Skeletal muscle cell (primary cell): ENCODE measurements around the gene EIF2AK2.

Experiments
- DNase-seq: peaks from one replicate; pipeline ENCODE4 v3.0.0-alpha.2; 2010; ENCODE audit warnings: low read depth
- H3K4me3 ChIP-seq: 2 replicates; pipeline ENCODE4 v1.5.1; 2011; ENCODE audit warnings: low read depth, mild to moderate bottlenecking, control low read depth, low read length, moderate library complexity

Gene EIF2AK2

GRCh38 chr2:37110306-37111212 is 46.2 kb downstream of the EIF2AK2 start:
- no peak overlapping the region for H3K4me3 ChIP-seq
- no peak for DNase-seq

GRCh38 chr2:37109523-37109922 is 47.3 kb downstream of the EIF2AK2 start:
- H3K4me3 ChIP-seq: no peak overlapping the region
- no peak for DNase-seq

GRCh38 chr2:37105150-37105549 is 51.6 kb downstream of the EIF2AK2 start:
- DNase-seq: no peak
- no peak overlapping the region for H3K4me3 ChIP-seq

GRCh38 chr2:37104178-37104577 is 52.6 kb downstream of the EIF2AK2 start:
- H3K4me3 ChIP-seq: no peak overlapping the region

GRCh38 chr2:37102588-37102987 is 54.2 kb downstream of the EIF2AK2 start:
- no peak for DNase-seq
- H3K4me3 ChIP-seq: no peak overlapping the region

More at GRCh38 chr2:37104178-37104577, 52.6 kb downstream of the EIF2AK2 start:
- DNase-seq: no peak

- DNase-seq: no peak
- H3K4me3 ChIP-seq: no peak overlapping the region
Observed at GRCh38 chr2:37100054-37100453, 56.7 kb downstream of the EIF2AK2 start.

GRCh38 chr2:37098416-37099118 is 58.2 kb downstream of the EIF2AK2 start:
- H3K4me3 ChIP-seq: no peak overlapping the region
- DNase-seq: no peak

- DNase-seq: no peak
- H3K4me3 ChIP-seq: no peak overlapping the region
Observed at GRCh38 chr2:37096568-37096967, 60.2 kb downstream of the EIF2AK2 start.

- no peak for DNase-seq
- no peak overlapping the region for H3K4me3 ChIP-seq
Observed at GRCh38 chr2:37091873-37092272, 64.9 kb downstream of the EIF2AK2 start.

GRCh38 chr2:37090019-37090477 is 66.7 kb downstream of the EIF2AK2 start:
- DNase-seq: no peak
- H3K4me3 ChIP-seq: no peak overlapping the region

GRCh38 chr2:37085731-37086147 is 71.0 kb downstream of the EIF2AK2 start:
- DNase-seq: peak; percentile 17
- H3K4me3 ChIP-seq: no peak overlapping the region

- H3K4me3 ChIP-seq: peak overlapping the region; percentile 86
- DNase-seq: no peak
Observed at GRCh38 chr2:37084797-37085196, 72.0 kb downstream of the EIF2AK2 start.

GRCh38 chr2:37083873-37084794 is 72.6 kb downstream of the EIF2AK2 start, which contains the start of the genes GPATCH11 and HEATR5B:
Gene GPATCH11 (plus strand): TSS chr2:37084518. CDS start chr2:37088382, 3,864 bp downstream.
Gene HEATR5B (minus strand): TSS chr2:37084372. CDS start chr2:37083414, 958 bp downstream.
- H3K4me3 ChIP-seq: peak within 1 kb of the TSS; percentile 86

GRCh38 chr2:37080689-37081088 is 76.1 kb downstream of the EIF2AK2 start:
- DNase-seq: no peak
- no peak overlapping the region for H3K4me3 ChIP-seq

More at GRCh38 chr2:37083873-37084794, 72.6 kb downstream of the EIF2AK2 start, which contains the start of the genes GPATCH11 and HEATR5B:
- peak; percentile 83 for DNase-seq

- no peak for DNase-seq
- no peak overlapping the region for H3K4me3 ChIP-seq
Observed at GRCh38 chr2:37080266-37080665, 76.5 kb downstream of the EIF2AK2 start.

- no peak for DNase-seq
- no peak overlapping the region for H3K4me3 ChIP-seq
Observed at GRCh38 chr2:37070931-37071330, 85.8 kb downstream of the EIF2AK2 start.

GRCh38 chr2:37068686-37069085 is 88.1 kb downstream of the EIF2AK2 start:
- no peak overlapping the region for H3K4me3 ChIP-seq
- DNase-seq: no peak

GRCh38 chr2:37061776-37062175 is 95.0 kb downstream of the EIF2AK2 start:
- no peak overlapping the region for H3K4me3 ChIP-seq
- DNase-seq: no peak
